Peyer's patch (tissue), 4 donors: ENCODE results near the gene AZU1. TPM values are rescaled to one million over a fixed set of nuclear protein-coding genes. Genes with fewer than 3 reads are reported as not detected.

Source experiments
- DNase-seq, 3 donors: peaks; one replicate each; pipeline ENCODE4 v3.0.0-alpha.2; 2017 to 2019
- H3K27ac ChIP-seq, 4 donors: fragments of 200-600 bp; sonication (generic); one replicate each; pipeline ENCODE4 v1.5.1; 2016 to 2019
- H3K27me3 ChIP-seq, 2 donors: fragments of 200-600 bp; sonication (generic); one replicate each; pipeline ENCODE4 v1.5.1; 2019
- H3K36me3 ChIP-seq, 3 donors: fragments of 200-600 bp; sonication (generic); one replicate each; pipeline ENCODE4 v1.5.1; 2016 to 2019
- H3K4me1 ChIP-seq, 4 donors: fragments of 200-600 bp; sonication (generic); one replicate each; pipeline ENCODE4 v1.5.1; 2016 to 2019
- H3K4me3 ChIP-seq, 4 donors: fragments of 200-600 bp; sonication (generic); 1 replicate in 3 of 4; 2 replicates in 1 of 4; pipeline ENCODE4 v1.5.1; 2016 to 2019; ENCODE audit warnings: mild to moderate bottlenecking in 1 of 4
- H3K9me3 ChIP-seq, 4 donors: fragments of 200-600 bp; sonication (generic); one replicate each; pipeline ENCODE4 v1.5.1; 2016 to 2019; ENCODE audit warnings: mild to moderate bottlenecking in 1 of 4
- CTCF ChIP-seq, 6 experiments: fragments of 450-650 bp in 4 of 6; fragments of 200-600 bp in 2 of 6; sonication (generic) in 1 of 6; IDR thresholded peaks; one replicate each; pipeline ENCODE4 v1.5.1; 2017 to 2019; ENCODE audit warnings: antibody characterized with exemption in 6 of 6, mild to moderate bottlenecking in 3 of 6, moderate library complexity in 1 of 6
- POLR2A ChIP-seq, 2 donors: fragments of 450-650 bp; IDR thresholded peaks; one replicate each; pipeline ENCODE4 v1.5.1; 2017; ENCODE audit warnings: antibody characterized with exemption in 2 of 2, mild to moderate bottlenecking in 2 of 2, moderate library complexity in 2 of 2
- total RNA-seq, 4 donors: library from RNA; depleted of rRNA; stranded (reverse); fragments of >200 nt; gene quantifications; one replicate each; pipeline ENCODE4 v1.1.0, GENCODE V29; 2016

AZU1 gene
- total RNA-seq, 4 donors from 2014 or later, result not detected

- no peak for DNase-seq
- H3K4me1 ChIP-seq, result peaks cover 0 to 10% (median 0%) of the 10 kb centered on the region in 4 donors
- H3K9me3 ChIP-seq, result no peaks in the 10 kb centered on the region
- TF ChIP-seq CTCF (IDR thresholded peaks at IDR 0.05), result no peak
- no peak for TF ChIP-seq POLR2A (IDR thresholded peaks at IDR 0.05)
- H3K27me3 ChIP-seq, result no peaks in the 10 kb centered on the region
- H3K36me3 ChIP-seq, result no peaks in the 10 kb centered on the region
- H3K4me3 ChIP-seq, result no peak overlapping the region
- H3K27ac ChIP-seq, result peak overlapping the region in 2 of 4 donors; percentile 59 to 65
Observed at GRCh38 chr19:789701-790060, 38.0 kb upstream of the AZU1 start.

GRCh38 chr19:791007-791566 lies 36.5 kb upstream of the AZU1 start:
- no peaks in the 10 kb centered on the region for H3K9me3 ChIP-seq
- no peak for TF ChIP-seq POLR2A (IDR thresholded peaks at IDR 0.05)
- no peak for TF ChIP-seq CTCF (IDR thresholded peaks at IDR 0.05)
- H3K4me3 ChIP-seq, result no peak overlapping the region
- peaks cover 0 to 16% (median under 1%) of the 10 kb centered on the region in 4 donors for H3K4me1 ChIP-seq
- H3K27ac ChIP-seq, result no peak overlapping the region
- H3K36me3 ChIP-seq, result no peaks in the 10 kb centered on the region
- DNase-seq, result no peak
- no peaks in the 10 kb centered on the region for H3K27me3 ChIP-seq

- no peaks in the 10 kb centered on the region for H3K36me3 ChIP-seq
- no peak overlapping the region for H3K4me3 ChIP-seq
- H3K4me1 ChIP-seq, result peaks cover 0 to 21% (median 5%) of the 10 kb centered on the region in 4 donors
- no peaks in the 10 kb centered on the region for H3K9me3 ChIP-seq
- DNase-seq, result no peak
- no peaks in the 10 kb centered on the region for H3K27me3 ChIP-seq
- peak overlapping the region in 2 of 4 donors; percentile 6 to 14 for H3K27ac ChIP-seq
- TF ChIP-seq CTCF (IDR thresholded peaks at IDR 0.05) (no peak), POLR2A (IDR thresholded peaks at IDR 0.05) (no peak)
Observed at GRCh38 chr19:791567-792305, 35.9 kb upstream of the AZU1 start.

GRCh38 chr19:792306-792885 lies 35.2 kb upstream of the AZU1 start:
- Histone ChIP-seq H3K36me3 (no peaks in the 10 kb centered on the region), H3K27ac (peak overlapping the region in 2 of 4 donors; percentile 6 to 14), H3K9me3 (peaks cover 0 to under 1% (median 0%) of the 10 kb centered on the region in 4 donors), H3K27me3 (no peaks in the 10 kb centered on the region), H3K4me3 (no peak overlapping the region), H3K4me1 (peaks cover 0 to 21% (median 5%) of the 10 kb centered on the region in 4 donors)
- DNase-seq, result no peak
- TF ChIP-seq POLR2A (IDR thresholded peaks at IDR 0.05), result no peak
- no peak for TF ChIP-seq CTCF (IDR thresholded peaks at IDR 0.05)

- H3K27me3 ChIP-seq, result no peaks in the 10 kb centered on the region
- peak in 1 of 3 donors; percentile 43 for DNase-seq
- no peak overlapping the region for H3K27ac ChIP-seq
- peaks cover 0 to 3% (median 0%) of the 10 kb centered on the region in 4 donors for H3K9me3 ChIP-seq
- H3K36me3 ChIP-seq, result no peaks in the 10 kb centered on the region
- TF ChIP-seq CTCF (IDR thresholded peaks at IDR 0.05), result no peak
- no peak for TF ChIP-seq POLR2A (IDR thresholded peaks at IDR 0.05)
- H3K4me3 ChIP-seq, result no peak overlapping the region
- H3K4me1 ChIP-seq, result peaks cover 0 to 22% (median 9%) of the 10 kb centered on the region in 4 donors
Observed at GRCh38 chr19:793806-794205, 33.8 kb upstream of the AZU1 start.
